ENCODE data around the gene LARGE1. TPM values are rescaled to one million over a fixed set of nuclear protein-coding genes. Genes with fewer than 3 reads are reported as not detected.

LARGE1 gene
- total and polyA plus RNA-seq, 2 of the 8 experiments (the other 6 are each of a cell fraction or from before 2014, with no cell fraction given), result 43.7 to 83.0 TPM

DNA sequence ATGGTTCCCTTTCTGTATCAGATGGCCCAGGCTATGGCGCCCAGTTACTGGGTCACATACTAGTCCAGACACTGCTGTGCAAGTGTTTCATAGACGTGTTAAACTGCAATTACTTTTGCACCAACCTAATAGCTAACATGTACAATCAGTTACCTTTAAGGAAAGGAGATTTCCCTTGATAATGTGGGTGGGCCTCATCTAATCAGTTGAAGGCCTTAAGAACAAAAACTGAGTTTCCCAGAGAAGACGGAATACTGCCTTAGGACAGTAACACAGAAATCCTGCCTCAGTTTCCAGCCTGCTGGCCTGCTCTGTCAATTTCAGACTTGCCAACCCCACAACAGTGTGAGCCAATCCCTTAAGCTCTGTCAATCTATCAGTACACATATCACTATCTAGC lies 632.2 kb downstream of the LARGE1 start (continued):
- TF ChIP-seq YY1 (IDR thresholded peaks at IDR 0.05; ENCODE audit: low read depth, low read length) (no peak), KDM4A (IDR thresholded peaks at IDR 0.05; ENCODE audit: low read depth, low read length, severe bottlenecking) (no peak)
